ENCODE measurements around the gene ANXA3. TPM values are rescaled to one million over a fixed set of nuclear protein-coding genes. Genes with fewer than 3 reads are reported as not detected.
A peak's percentile ranks its signal among the peaks of the same experiment; 100 is the strongest.

ANXA3 gene
- total RNA-seq, 1 experiment from 2014 or later: 263 TPM

- Histone ChIP-seq H3K9me2 (replicated peaks; ENCODE audit: low read length) (no peaks in the 10 kb centered on the region), H3K27ac (ENCODE audit: low read length) (no peak overlapping the region), H3K9ac (ENCODE audit: low read length) (no peak overlapping the region), H3K4me2 (ENCODE audit: low read length) (no peak overlapping the region), H3K27me3 (ENCODE audit: low read length) (no peaks in the 10 kb centered on the region), H3K36me3 (ENCODE audit: low read depth, low read length) (no peaks in the 10 kb centered on the region), H3F3A (ENCODE audit: low read length, unreplicated experiment) (no peaks in the 10 kb centered on the region), H3K4me3 (ENCODE audit: low read length) (no peak overlapping the region), H3K9me3 (ENCODE audit: low read length) (no peaks in the 10 kb centered on the region), H3K79me2 (ENCODE audit: low read length) (no peaks in the 10 kb centered on the region), H4K20me1 (ENCODE audit: low read length) (no peaks in the 10 kb centered on the region), H2AFZ (ENCODE audit: low read length) (no peak overlapping the region), H3K4me1 (ENCODE audit: insufficient read depth, low read length) (no peaks in the 10 kb centered on the region)
- intact Hi-C loops (cut with micrococcal nuclease): no loop called here
- ChIA-PET CTCF (no interaction called here), POLR2A (ENCODE audit: unreplicated experiment) (interaction anchor here (0.5 kb wide), 1 partner anchor 57 kb away, joined by 16 read pairs; no protein-coding TSS in a partner anchor)
- TF ChIP-seq, protein P1, sequence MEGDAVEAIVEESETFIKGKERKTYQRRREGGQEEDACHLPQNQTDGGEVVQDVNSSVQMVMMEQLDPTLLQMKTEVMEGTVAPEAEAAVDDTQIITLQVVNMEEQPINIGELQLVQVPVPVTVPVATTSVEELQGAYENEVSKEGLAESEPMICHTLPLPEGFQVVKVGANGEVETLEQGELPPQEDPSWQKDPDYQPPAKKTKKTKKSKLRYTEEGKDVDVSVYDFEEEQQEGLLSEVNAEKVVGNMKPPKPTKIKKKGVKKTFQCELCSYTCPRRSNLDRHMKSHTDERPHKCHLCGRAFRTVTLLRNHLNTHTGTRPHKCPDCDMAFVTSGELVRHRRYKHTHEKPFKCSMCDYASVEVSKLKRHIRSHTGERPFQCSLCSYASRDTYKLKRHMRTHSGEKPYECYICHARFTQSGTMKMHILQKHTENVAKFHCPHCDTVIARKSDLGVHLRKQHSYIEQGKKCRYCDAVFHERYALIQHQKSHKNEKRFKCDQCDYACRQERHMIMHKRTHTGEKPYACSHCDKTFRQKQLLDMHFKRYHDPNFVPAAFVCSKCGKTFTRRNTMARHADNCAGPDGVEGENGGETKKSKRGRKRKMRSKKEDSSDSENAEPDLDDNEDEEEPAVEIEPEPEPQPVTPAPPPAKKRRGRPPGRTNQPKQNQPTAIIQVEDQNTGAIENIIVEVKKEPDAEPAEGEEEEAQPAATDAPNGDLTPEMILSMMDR (conservative IDR thresholded peaks at IDR 0.05; ENCODE audit: low read depth, low read length): no peak
- peak; percentile 35; the same call in 1 of the 2 replicates for ATAC-seq
- no peak for DNase-seq
- no TSS peak for BruUV-seq (replicated peaks)
Observed at GRCh38 chr4:78510108-78510507, 41.5 kb upstream of the ANXA3 start.

DNA sequence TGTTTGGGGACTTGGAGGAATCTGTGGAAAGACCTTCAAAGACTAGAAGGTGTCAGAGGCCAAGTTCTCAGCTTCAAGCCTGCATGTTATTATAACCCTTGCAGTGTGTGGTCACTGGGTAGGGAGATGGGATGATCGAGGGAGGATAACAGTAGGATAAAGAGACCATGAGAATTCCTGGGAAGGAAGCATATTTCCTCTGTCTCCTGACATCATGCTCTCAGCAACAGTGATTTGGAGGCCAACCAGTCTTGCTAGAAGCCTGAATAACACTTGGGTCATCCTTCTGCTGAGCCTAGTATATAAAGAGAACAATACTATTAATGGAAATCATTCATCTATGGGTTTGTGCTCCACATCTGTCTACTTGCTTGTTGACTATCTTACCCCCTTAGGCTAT, 40.9 kb upstream of the ANXA3 start:
- DNase-seq: no peak
- Histone ChIP-seq H3K27ac (ENCODE audit: low read length) (no peak overlapping the region), H3F3A (ENCODE audit: low read length, unreplicated experiment) (no peaks in the 10 kb centered on the region), H3K9me2 (replicated peaks; ENCODE audit: low read length) (no peaks in the 10 kb centered on the region), H3K79me2 (ENCODE audit: low read length) (no peaks in the 10 kb centered on the region), H2AFZ (ENCODE audit: low read length) (no peak overlapping the region), H3K4me3 (ENCODE audit: low read length) (no peak overlapping the region), H4K20me1 (ENCODE audit: low read length) (no peaks in the 10 kb centered on the region), H3K4me1 (ENCODE audit: insufficient read depth, low read length) (no peaks in the 10 kb centered on the region), H3K9ac (ENCODE audit: low read length) (no peak overlapping the region), H3K36me3 (ENCODE audit: low read depth, low read length) (no peaks in the 10 kb centered on the region), H3K9me3 (ENCODE audit: low read length) (no peaks in the 10 kb centered on the region), H3K4me2 (ENCODE audit: low read length) (no peak overlapping the region), H3K27me3 (ENCODE audit: low read length) (no peaks in the 10 kb centered on the region)
- ChIA-PET CTCF (no interaction called here), POLR2A (ENCODE audit: unreplicated experiment) (interaction anchor here (0.5 kb wide), 1 partner anchor 57 kb away, joined by 16 read pairs; no protein-coding TSS in a partner anchor)
- BruUV-seq (replicated peaks): no TSS peak
- TF ChIP-seq, protein P1 (conservative IDR thresholded peaks at IDR 0.05; ENCODE audit: low read depth, low read length): no peak
- TF ChIP-seq EZH2phosphoT487 (IDR thresholded peaks at IDR 0.05; ENCODE audit: borderline replicate concordance, low read length) (no peak), EZH2 (IDR thresholded peaks at IDR 0.05; ENCODE audit: low read length, unreplicated experiment) (no peak)
- ATAC-seq: no peak
- intact Hi-C loops (cut with micrococcal nuclease): no loop called here

- no peaks in the 10 kb centered on the region for H4K20me1 ChIP-seq (ENCODE audit: low read length)
- no peaks in the 10 kb centered on the region for H3K27me3 ChIP-seq (ENCODE audit: low read length)
- H3K4me1 ChIP-seq (ENCODE audit: insufficient read depth, low read length): no peaks in the 10 kb centered on the region
- H3F3A ChIP-seq (ENCODE audit: low read length, unreplicated experiment): no peaks in the 10 kb centered on the region
- no TSS peak for BruUV-seq (replicated peaks)
- ChIA-PET CTCF (no interaction called here), POLR2A (ENCODE audit: unreplicated experiment) (no interaction called here)
- no peak for ATAC-seq
- intact Hi-C loops (cut with micrococcal nuclease): no loop called here
- no peak for TF ChIP-seq EZH2phosphoT487 (IDR thresholded peaks at IDR 0.05; ENCODE audit: borderline replicate concordance, low read length)
- TF ChIP-seq, protein P1 (conservative IDR thresholded peaks at IDR 0.05; ENCODE audit: low read depth, low read length): no peak
- no peak for TF ChIP-seq EZH2 (IDR thresholded peaks at IDR 0.05; ENCODE audit: low read length, unreplicated experiment)
- H3K4me2 ChIP-seq (ENCODE audit: low read length): no peak overlapping the region
- no peaks in the 10 kb centered on the region for H3K9me3 ChIP-seq (ENCODE audit: low read length)
- H2AFZ ChIP-seq (ENCODE audit: low read length): no peak overlapping the region
- H3K4me3 ChIP-seq (ENCODE audit: low read length): no peak overlapping the region
- H3K27ac ChIP-seq (ENCODE audit: low read length): no peak overlapping the region
- H3K79me2 ChIP-seq (ENCODE audit: low read length): no peaks in the 10 kb centered on the region
- DNase-seq: no peak
- no peaks in the 10 kb centered on the region; the same call in 1 of the 2 replicates for H3K36me3 ChIP-seq (ENCODE audit: low read depth, low read length)
- H3K9ac ChIP-seq (ENCODE audit: low read length): no peak overlapping the region
- H3K9me2 ChIP-seq (replicated peaks; ENCODE audit: low read length): no peaks in the 10 kb centered on the region
Observed at GRCh38 chr4:78512357-78512920, 39.1 kb upstream of the ANXA3 start.
